GM21737 (cell line): ENCODE results near the gene UQCRH.
"Not testable (repeated sequence)": the region's sequence is repeated elsewhere in the genome, so short reads cannot be mapped to it uniquely, and the experiment has no call there.

Source experiments
- ATAC-seq: cut with Tn5 transposase; IDR thresholded peaks from one replicate; pipeline ENCODE4 v1.9.1; 2021; ENCODE audit warnings: mild to moderate bottlenecking, moderate library complexity; ENCODE audit not compliant: unreplicated experiment

Gene UQCRH

GRCh38 chr1:46331786-46332540, 28.5 kb downstream of the UQCRH start:
- not testable (repeated sequence) for ATAC-seq

- peak; percentile 41 for ATAC-seq
These were observed 30.0 kb downstream of the UQCRH start for GRCh38 chr1:46333300-46334029.

GRCh38 chr1:46334030-46334384, 30.5 kb downstream of the UQCRH start:
- no peak for ATAC-seq

GRCh38 chr1:46335081-46335480, 31.6 kb downstream of the UQCRH start:
- no peak for ATAC-seq

- not testable (repeated sequence) for ATAC-seq
These were observed 33.9 kb downstream of the UQCRH start for GRCh38 chr1:46337409-46337808.

GRCh38 chr1:46340404-46341221, 37.1 kb downstream of the UQCRH start, which contains the start of gene NSUN4:
NSUN4 (plus strand) TSS chr1:46340807; CDS start chr1:46340827, 20 bp downstream.
- ATAC-seq = peak; percentile 81

- no peak for ATAC-seq
These were observed 38.0 kb downstream of the UQCRH start for GRCh38 chr1:46341222-46342083.

- no peak for ATAC-seq
These were observed 38.7 kb downstream of the UQCRH start for GRCh38 chr1:46342084-46342656.

GRCh38 chr1:46342677-46343350, 39.3 kb downstream of the UQCRH start:
- ATAC-seq = no peak

GRCh38 chr1:46343351-46343695, 39.8 kb downstream of the UQCRH start:
- ATAC-seq = no peak

- no peak for ATAC-seq
These were observed 40.2 kb downstream of the UQCRH start for GRCh38 chr1:46343705-46344104.

- ATAC-seq = no peak
These were observed 41.0 kb downstream of the UQCRH start for GRCh38 chr1:46344481-46344880.

- no peak for ATAC-seq
These were observed 41.8 kb downstream of the UQCRH start for GRCh38 chr1:46345281-46345680.

GRCh38 chr1:46352363-46352762, 48.9 kb downstream of the UQCRH start:
- no peak for ATAC-seq

- not testable (repeated sequence) for ATAC-seq
These were observed 52.4 kb downstream of the UQCRH start for GRCh38 chr1:46355920-46356319.

- no peak for ATAC-seq
These were observed 58.7 kb downstream of the UQCRH start for GRCh38 chr1:46362158-46362557.

- no peak for ATAC-seq
These were observed 59.6 kb downstream of the UQCRH start for GRCh38 chr1:46363121-46363520.

GRCh38 chr1:46364612-46365011, 61.1 kb downstream of the UQCRH start:
- no peak for ATAC-seq

- not testable (repeated sequence) for ATAC-seq
These were observed 62.3 kb downstream of the UQCRH start for GRCh38 chr1:46365796-46366195.
